Mucosa of rectum (tissue), 2 donors: ENCODE results near the gene CTNND2.

Experiments used
- H3K27ac ChIP-seq, 2 donors: one replicate each; pipeline ENCODE4 v1.7.0; 2013; ENCODE audit warnings: inconsistent platforms in 2 of 2, low read depth in 2 of 2, low read length in 2 of 2
- H3K27me3 ChIP-seq, 2 donors: one replicate each; pipeline ENCODE4 v1.7.0; 2013; ENCODE audit warnings: low read length in 2 of 2; ENCODE audit not compliant: control insufficient read depth in 2 of 2, insufficient read depth in 2 of 2
- H3K36me3 ChIP-seq, 2 donors: one replicate each; pipeline ENCODE4 v1.7.0; 2013; ENCODE audit warnings: low read length in 2 of 2; ENCODE audit not compliant: control insufficient read depth in 2 of 2, insufficient read depth in 2 of 2
- H3K4me1 ChIP-seq, 2 donors: one replicate each; pipeline ENCODE4 v1.7.0; 2013; ENCODE audit warnings: low read length in 2 of 2, mild to moderate bottlenecking in 1 of 2; ENCODE audit not compliant: control insufficient read depth in 2 of 2, insufficient read depth in 2 of 2
- H3K4me3 ChIP-seq, 2 donors: one replicate each; pipeline ENCODE4 v1.7.0; 2013; ENCODE audit warnings: low read length in 2 of 2
- H3K9ac ChIP-seq, 2 donors: one replicate each; pipeline ENCODE4 v1.7.0; 2013; ENCODE audit warnings: low read length in 2 of 2, low read depth in 1 of 2, mild to moderate bottlenecking in 1 of 2
- H3K9me3 ChIP-seq, 2 donors: one replicate each; pipeline ENCODE4 v1.7.0; 2013; ENCODE audit warnings: low read length in 2 of 2; ENCODE audit not compliant: control insufficient read depth in 2 of 2
- donor health status: healthy.
- donor health status: Normal muscosa, but diverticular disease.

CTNND2 gene

DNA sequence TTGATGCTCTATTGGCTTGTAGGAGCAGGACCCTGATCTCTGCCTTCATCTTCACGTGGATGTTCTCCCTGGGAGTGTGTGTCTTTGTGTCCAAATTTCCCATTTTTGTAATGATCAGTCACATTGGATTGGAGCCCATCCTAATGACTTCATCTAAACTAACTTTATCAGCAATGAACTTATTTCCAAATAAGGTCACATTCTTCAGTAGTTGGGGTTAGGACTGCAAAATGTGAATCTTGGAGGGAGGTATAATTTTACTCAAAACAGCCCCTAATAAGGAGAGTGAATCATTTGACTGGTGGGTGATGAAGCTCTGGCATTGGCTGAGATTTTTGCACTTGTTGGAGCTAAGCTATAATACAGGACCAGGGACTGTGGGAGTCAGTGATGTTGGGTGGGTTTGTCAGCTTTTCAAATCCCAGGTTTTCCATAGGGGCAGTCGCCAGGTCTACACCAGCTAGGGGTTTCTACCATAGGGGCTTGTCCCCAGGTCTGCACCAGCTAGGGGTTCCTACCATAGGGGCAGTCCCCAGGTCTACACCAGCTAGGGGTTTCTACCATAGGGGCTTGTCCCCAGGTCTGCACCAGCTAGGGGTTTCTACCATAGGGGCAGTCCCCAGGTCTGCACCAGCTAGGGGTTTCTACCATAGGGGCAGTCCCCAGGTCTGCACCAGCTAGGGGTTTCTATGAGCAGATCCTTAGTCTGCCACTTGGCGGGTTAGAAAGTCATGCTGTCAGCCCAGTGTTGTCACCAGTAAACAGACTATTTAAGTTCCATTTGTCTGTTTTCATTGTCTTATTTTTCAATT is 760.6 kb downstream of the CTNND2 start:
- H3K27ac ChIP-seq, result no peak overlapping the region
- H3K36me3 ChIP-seq, result no peaks in the 10 kb centered on the region
- H3K4me3 ChIP-seq, result no peak overlapping the region
- no peaks in the 10 kb centered on the region for H3K27me3 ChIP-seq
- no peak overlapping the region for H3K9ac ChIP-seq
- no peaks in the 10 kb centered on the region for H3K4me1 ChIP-seq
- no peaks in the 10 kb centered on the region for H3K9me3 ChIP-seq

DNA sequence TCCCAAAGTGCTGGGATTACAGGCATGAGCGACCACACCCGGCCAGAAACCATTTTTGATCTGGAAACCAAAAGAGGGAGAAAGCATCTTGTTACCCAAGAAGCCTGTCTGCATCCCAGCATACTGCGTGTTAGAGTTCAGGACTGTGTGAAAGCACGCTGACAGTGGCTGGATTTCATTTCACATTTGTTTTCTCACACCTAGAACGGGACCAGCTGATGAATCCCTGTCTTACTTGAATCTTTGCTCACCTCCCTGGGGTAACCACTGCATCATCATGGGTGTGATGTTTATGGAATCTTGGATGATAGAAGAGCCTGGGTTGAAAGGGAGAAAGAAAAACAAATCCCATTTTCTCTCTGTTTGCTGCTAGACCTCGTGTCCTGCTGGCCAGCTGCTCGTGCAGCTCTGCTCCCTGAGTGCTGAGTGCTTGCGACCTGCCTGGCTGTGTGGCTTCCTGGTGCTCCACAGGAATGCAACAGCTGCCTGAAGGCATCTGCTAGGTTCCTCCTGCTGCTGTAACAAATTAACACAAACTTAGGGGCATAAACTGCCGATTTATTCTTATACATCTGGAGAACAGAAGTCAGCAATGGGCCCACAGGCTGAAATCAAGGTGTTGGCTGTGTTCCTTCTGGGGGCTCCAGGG is 764.9 kb downstream of the CTNND2 start:
- H3K36me3 ChIP-seq, result no peaks in the 10 kb centered on the region
- no peaks in the 10 kb centered on the region for H3K27me3 ChIP-seq
- no peak overlapping the region for H3K27ac ChIP-seq
- no peak overlapping the region for H3K4me3 ChIP-seq
- no peaks in the 10 kb centered on the region for H3K9me3 ChIP-seq
- H3K4me1 ChIP-seq, result no peaks in the 10 kb centered on the region
- no peak overlapping the region for H3K9ac ChIP-seq

DNA sequence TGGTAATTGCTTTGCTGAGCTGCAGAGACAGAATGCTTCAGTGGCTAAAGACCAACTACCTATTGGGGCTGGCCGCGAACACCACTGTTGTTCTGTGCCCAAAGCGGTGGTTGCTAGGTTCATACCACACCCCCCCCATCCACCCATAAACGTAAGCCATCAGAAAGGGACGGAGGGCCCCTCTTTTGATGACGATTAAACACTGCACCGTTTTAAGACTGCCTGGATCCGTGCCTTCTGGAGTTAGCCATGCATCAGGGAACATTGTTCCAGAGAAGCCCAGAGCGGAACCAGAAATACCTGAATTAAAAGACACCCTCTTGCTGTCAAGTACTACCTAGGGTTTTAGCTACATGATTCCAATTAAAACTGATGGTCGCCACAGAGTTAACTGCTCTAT is 774.1 kb downstream of the CTNND2 start:
- Histone ChIP-seq H3K27me3 (no peaks in the 10 kb centered on the region), H3K4me3 (no peak overlapping the region), H3K36me3 (no peaks in the 10 kb centered on the region), H3K9me3 (no peaks in the 10 kb centered on the region), H3K27ac (no peak overlapping the region), H3K9ac (no peak overlapping the region), H3K4me1 (no peaks in the 10 kb centered on the region)

DNA sequence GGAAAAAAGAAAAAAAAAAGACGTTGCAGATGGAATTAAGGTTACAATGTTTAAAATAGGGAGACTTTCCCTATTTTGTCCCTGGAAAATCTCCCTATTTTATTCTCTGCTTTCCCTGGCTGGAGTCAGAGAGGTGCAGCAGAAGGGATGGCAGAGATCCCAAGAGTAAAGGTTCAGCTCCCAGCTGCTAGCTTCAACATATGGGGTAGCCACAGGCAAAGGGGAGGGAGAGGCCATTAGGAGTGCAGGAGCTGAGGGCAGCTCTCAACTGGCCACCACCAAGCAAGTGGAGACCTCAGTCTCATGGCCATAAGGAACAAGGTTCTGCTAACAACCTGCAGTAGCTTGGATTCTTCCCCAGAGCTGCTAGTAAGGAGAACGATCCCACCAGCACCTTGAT is 776.2 kb downstream of the CTNND2 start:
- H3K9me3 ChIP-seq, result no peaks in the 10 kb centered on the region
- no peaks in the 10 kb centered on the region for H3K36me3 ChIP-seq
- H3K27ac ChIP-seq, result no peak overlapping the region
- H3K9ac ChIP-seq, result no peak overlapping the region
- no peaks in the 10 kb centered on the region for H3K4me1 ChIP-seq
- H3K4me3 ChIP-seq, result no peak overlapping the region
- no peaks in the 10 kb centered on the region for H3K27me3 ChIP-seq

DNA sequence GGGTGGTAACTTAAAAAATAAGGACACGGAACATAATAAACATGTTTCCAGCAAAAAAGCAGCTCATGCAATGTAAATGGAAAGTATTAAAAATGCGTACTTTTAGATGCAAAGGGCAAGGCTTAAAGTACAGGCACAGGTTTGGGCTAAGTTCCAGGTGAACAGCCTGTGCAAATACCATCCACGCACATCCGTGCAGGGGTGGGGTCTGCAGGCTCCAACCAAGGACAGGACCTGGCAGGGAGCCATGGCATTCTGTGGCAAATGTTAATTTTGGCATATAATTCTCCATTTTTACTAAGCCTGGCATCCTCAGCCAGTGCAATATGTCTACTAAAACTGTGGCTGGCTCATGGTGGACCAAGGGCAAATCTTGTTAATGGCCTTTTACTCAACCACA is 777.4 kb downstream of the CTNND2 start:
- Histone ChIP-seq H3K4me1 (no peaks in the 10 kb centered on the region), H3K27ac (no peak overlapping the region)

DNA sequence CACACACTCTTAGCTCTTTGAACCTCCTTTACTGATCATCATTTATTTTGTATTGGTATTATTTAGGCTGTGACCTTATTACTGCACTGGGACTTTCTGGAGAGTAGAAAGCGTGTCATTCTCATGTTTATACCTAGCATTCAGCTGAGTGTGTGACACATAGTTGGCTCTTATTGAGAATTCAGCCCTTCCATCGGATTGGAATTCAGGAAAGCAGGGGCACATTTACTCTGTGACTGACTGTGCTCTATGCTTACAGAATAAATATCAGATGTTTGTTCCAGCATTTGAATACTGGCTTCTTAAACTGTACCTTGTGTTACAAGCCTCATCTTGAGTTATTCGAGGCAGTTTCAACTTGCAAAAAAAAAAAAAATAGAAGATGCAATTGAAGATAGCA is 782.4 kb downstream of the CTNND2 start:
- Histone ChIP-seq H3K4me1 (no peaks in the 10 kb centered on the region), H3K9me3 (no peaks in the 10 kb centered on the region), H3K36me3 (no peaks in the 10 kb centered on the region), H3K27ac (no peak overlapping the region), H3K9ac (no peak overlapping the region), H3K4me3 (no peak overlapping the region), H3K27me3 (no peaks in the 10 kb centered on the region)

More for the DNA sequence above, 777.4 kb downstream of the CTNND2 start:
- Histone ChIP-seq H3K36me3 (no peaks in the 10 kb centered on the region), H3K4me3 (no peak overlapping the region), H3K9me3 (no peaks in the 10 kb centered on the region), H3K27me3 (no peaks in the 10 kb centered on the region), H3K9ac (no peak overlapping the region)

DNA sequence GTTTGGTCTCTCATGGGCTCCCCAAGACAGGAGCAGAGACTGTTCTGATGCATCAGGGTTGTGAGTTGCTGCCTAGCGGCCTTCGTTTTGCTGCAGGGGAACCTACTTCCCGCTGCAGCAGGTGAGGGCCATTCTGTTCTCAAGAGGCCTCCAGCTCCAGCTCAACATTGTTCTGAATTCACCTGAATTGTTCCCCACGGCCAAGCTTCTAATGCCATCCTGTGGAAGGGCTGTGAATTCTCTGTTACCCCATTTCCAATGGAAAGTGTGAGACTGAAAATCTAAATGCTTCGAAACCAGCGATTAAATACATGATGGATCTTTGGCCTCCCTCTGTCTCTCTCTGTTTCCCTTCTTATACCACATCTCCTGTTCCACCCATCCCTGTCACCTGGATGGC is 794.1 kb downstream of the CTNND2 start:
- Histone ChIP-seq H3K36me3 (no peaks in the 10 kb centered on the region), H3K4me3 (no peak overlapping the region), H3K4me1 (no peaks in the 10 kb centered on the region), H3K9ac (no peak overlapping the region), H3K27ac (no peak overlapping the region), H3K9me3 (no peaks in the 10 kb centered on the region), H3K27me3 (no peaks in the 10 kb centered on the region)

DNA sequence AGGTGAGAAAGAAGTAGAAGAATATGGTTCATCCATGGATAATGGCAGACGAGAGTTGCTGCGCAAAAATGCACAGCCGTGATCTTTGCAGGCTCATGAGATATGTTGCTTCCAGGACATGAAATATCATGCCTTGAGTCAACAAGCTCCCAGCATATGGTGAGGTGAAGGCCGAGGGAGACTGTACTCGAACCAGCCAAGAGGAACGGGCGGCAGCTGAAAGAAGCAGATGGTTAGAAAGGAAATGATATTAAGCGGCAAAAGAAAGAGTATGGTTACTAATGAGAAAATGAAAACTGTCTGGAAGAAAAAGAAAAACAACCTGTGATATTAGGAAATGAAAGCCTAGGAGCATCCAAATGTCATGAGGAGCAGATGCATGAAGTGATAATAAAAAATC is 798.5 kb downstream of the CTNND2 start:
- no peak overlapping the region for H3K27ac ChIP-seq
- H3K27me3 ChIP-seq, result no peaks in the 10 kb centered on the region
- no peaks in the 10 kb centered on the region for H3K4me1 ChIP-seq
- H3K36me3 ChIP-seq, result no peaks in the 10 kb centered on the region
- no peaks in the 10 kb centered on the region for H3K9me3 ChIP-seq
- H3K9ac ChIP-seq, result no peak overlapping the region
- no peak overlapping the region for H3K4me3 ChIP-seq

DNA sequence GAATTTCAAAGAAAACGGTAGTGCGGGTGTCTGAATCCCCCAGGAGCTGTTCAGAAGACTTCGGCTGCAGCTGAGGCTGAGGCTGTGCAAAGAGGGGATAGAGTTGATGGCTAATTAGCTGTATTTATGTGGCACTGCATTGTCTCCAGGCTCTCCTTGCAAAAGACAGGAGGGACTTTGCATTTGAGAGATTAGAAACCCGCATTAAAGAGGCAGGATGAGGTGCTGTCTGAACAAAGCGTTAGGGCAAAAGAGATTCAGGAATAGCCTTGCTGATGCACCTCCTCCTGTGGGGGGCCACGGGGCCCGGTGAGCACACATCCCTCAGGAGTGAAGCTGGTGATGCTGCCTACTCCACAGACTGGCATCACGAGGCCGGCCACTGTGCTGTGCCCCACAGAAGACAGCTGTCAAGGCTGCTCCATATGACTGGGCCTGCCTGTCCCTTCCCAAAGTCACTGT is 799.6 kb downstream of the CTNND2 start:
- Histone ChIP-seq H3K27ac (no peak overlapping the region), H3K9ac (no peak overlapping the region), H3K4me1 (no peaks in the 10 kb centered on the region)

DNA sequence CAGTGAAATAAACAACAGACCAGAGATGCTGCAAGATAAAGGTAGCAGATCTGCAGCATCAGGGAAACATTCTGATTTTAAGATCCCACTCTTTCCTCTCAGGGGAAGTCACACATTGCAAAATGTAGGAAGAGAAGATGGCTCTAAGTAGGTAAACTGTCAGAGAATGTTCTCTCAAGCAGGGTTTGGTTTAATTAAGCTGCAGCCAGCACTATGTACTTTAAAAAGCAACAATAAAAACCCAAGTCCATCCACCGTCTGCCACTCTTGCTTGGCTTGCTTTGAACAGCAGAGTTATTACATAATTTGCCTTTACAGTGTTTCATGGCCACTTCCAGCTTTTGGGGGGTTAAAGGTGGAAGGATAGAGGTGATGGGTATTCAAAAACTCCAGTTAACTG is 800.0 kb downstream of the CTNND2 start:
- no peaks in the 10 kb centered on the region for H3K9me3 ChIP-seq
- H3K4me1 ChIP-seq, result no peaks in the 10 kb centered on the region
- no peak overlapping the region for H3K9ac ChIP-seq
- H3K4me3 ChIP-seq, result no peak overlapping the region
- H3K27ac ChIP-seq, result no peak overlapping the region
- no peaks in the 10 kb centered on the region for H3K36me3 ChIP-seq
- no peaks in the 10 kb centered on the region for H3K27me3 ChIP-seq

More for the DNA sequence above, 799.6 kb downstream of the CTNND2 start:
- H3K27me3 ChIP-seq, result no peaks in the 10 kb centered on the region
- H3K36me3 ChIP-seq, result no peaks in the 10 kb centered on the region
- no peak overlapping the region for H3K4me3 ChIP-seq
- no peaks in the 10 kb centered on the region for H3K9me3 ChIP-seq
